ENCODE results near the gene CD151. TPM values are rescaled to one million over a fixed set of nuclear protein-coding genes. Genes with fewer than 3 reads are reported as not detected.
A peak's percentile ranks its signal among the peaks of the same experiment; 100 is the strongest.

Gene CD151
- total RNA-seq, 1 donor from 2014 or later: 486 TPM

DNA sequence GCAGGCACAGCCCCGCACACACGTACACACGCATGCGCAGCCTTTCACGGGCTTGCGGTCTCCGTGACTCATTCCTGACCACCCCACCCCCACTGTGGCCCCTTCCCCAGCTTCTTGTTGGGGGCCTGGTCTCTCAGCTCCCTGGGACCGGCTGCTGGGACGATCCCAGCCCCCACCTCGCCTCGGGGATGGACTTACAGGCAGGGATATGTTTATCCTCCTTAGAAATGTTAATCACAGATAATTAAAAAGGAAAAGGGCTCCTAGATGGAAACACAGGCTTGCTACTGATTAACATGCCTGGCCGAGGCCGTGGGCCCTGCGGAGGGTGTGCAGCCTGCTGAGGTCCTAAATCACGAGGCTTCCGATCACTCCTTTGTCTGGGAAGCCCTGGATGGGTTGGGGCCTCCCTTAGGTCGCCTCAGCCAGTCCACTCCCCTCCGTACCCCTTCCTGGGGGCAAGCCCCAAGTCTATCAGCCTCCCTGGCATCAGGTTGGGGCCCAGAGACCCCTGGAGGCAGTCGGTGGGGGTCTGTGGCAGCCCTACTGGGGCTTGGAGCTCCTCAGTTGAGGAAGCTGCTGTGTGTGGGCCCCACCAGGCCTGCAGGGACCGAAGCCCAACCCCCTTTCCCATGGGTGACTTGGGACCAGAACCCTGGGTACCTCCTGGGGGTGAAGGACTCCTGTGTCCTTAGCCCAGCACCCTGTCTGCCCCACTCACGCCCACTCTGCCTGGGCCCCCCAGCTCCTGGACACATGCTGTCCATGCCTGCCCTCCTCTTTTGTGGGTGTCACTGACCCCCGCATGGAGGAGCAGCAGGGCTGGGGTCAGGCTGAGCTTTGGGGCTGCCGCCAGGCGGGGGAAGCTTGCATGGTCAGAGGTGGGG lies 30.5 kb downstream of the CD151 start:
- H3K4me3 ChIP-seq: no peak overlapping the region
- DNase-seq (no peak), ATAC-seq (no peak)
- intact Hi-C loops (cut with DNase I): no loop called here
- no peaks in the 10 kb centered on the region for H3K27me3 ChIP-seq
- no peak overlapping the region for H3K27ac ChIP-seq
- H3K9me3 ChIP-seq: no peaks in the 10 kb centered on the region
- peaks cover 6% of the 10 kb centered on the region for H3K4me1 ChIP-seq
- peaks cover 29% of the 10 kb centered on the region for H3K36me3 ChIP-seq
- no peak for TF ChIP-seq CTCF (IDR thresholded peaks at IDR 0.05)

GRCh38 chr11:863910-864827 lies 31.4 kb downstream of the CD151 start:
- DNase-seq: no peak
- intact Hi-C loops (cut with DNase I): no loop called here
- Histone ChIP-seq H3K27me3 (no peaks in the 10 kb centered on the region), H3K4me1 (peaks cover 6% of the 10 kb centered on the region), H3K27ac (no peak overlapping the region), H3K4me3 (no peak overlapping the region), H3K36me3 (peaks cover 29% of the 10 kb centered on the region), H3K9me3 (no peaks in the 10 kb centered on the region)
- no peak for TF ChIP-seq CTCF (IDR thresholded peaks at IDR 0.05)
- ATAC-seq: no peak

- TF ChIP-seq CTCF (IDR thresholded peaks at IDR 0.05): no peak
- Histone ChIP-seq H3K36me3 (peaks cover 29% of the 10 kb centered on the region), H3K4me1 (peaks cover 1% of the 10 kb centered on the region), H3K27ac (no peak overlapping the region), H3K9me3 (no peaks in the 10 kb centered on the region), H3K27me3 (no peaks in the 10 kb centered on the region), H3K4me3 (no peak overlapping the region)
- DNase-seq (no peak), ATAC-seq (no peak)
- intact Hi-C loops (cut with DNase I): no loop called here
Measured at GRCh38 chr11:864898-865297, 32.1 kb downstream of the CD151 start.

DNA sequence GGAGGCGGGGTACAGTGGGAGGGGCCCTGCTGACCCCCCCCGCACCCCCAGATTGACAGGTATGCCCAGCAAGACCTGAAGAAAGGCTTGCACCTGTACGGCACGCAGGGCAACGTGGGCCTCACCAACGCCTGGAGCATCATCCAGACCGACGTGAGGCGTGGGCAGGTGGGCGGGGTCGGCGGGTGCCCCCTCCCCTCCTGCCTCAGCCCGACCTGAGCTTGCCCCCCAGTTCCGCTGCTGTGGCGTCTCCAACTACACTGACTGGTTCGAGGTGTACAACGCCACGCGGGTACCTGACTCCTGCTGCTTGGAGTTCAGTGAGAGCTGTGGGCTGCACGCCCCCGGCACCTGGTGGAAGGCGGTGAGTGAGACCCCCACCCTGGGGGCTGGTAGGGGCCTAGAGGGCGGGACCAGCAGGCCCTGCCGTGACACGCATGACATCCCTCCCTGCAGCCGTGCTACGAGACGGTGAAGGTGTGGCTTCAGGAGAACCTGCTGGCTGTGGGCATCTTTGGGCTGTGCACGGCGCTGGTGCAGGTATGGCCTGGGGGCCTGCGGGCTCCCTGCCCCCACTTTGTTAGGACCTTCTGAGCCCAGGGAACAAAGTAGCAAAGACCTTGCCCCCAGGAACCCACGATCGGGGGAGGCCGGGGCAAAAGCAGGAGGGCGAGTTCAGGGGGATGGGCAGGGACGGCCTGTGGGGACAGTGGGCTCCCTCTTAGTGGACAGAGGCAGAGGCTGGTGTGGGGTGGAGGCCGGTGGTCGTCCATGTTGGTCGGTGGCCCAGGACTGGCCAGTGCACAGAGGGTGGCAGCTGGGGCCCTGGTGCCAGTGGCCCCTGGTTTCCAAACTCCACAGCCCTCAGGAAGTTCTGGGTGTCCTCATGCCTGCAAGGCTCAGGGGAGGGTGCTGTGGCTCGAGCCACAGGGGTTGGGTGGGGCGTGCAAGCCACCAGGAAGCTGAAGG lies 33.0 kb downstream of the CD151 start:
- H3K36me3 ChIP-seq: peaks cover 29% of the 10 kb centered on the region
- H3K27ac ChIP-seq: no peak overlapping the region
- ATAC-seq (no peak), DNase-seq (no peak)
- no peaks in the 10 kb centered on the region for H3K4me1 ChIP-seq
- H3K27me3 ChIP-seq: no peaks in the 10 kb centered on the region
- H3K4me3 ChIP-seq: no peak overlapping the region
- intact Hi-C loops (cut with DNase I): no loop called here
- no peak for TF ChIP-seq CTCF (IDR thresholded peaks at IDR 0.05)
- H3K9me3 ChIP-seq: no peaks in the 10 kb centered on the region

GRCh38 chr11:866481-866880 lies 33.7 kb downstream of the CD151 start:
- no peak for TF ChIP-seq CTCF (IDR thresholded peaks at IDR 0.05)
- ATAC-seq (peak; percentile 1), DNase-seq (no peak)
- Histone ChIP-seq H3K4me3 (no peak overlapping the region), H3K9me3 (no peaks in the 10 kb centered on the region), H3K27me3 (no peaks in the 10 kb centered on the region), H3K36me3 (peaks cover 29% of the 10 kb centered on the region), H3K27ac (no peak overlapping the region), H3K4me1 (no peaks in the 10 kb centered on the region)
- intact Hi-C loops (cut with DNase I): no loop called here

Measured in upper lobe of right lung (tissue), 1 donor.